Fibroblast of lung (primary cell): ENCODE measurements around the gene CPLANE2. TPM values are rescaled to one million over a fixed set of nuclear protein-coding genes. Genes with fewer than 3 reads are reported as not detected.
A peak's percentile ranks its signal among the peaks of the same experiment; 100 is the strongest.

Experiments
- DNase-seq, 2 donors: peaks; one replicate each; pipeline versions ENCODE4 v3.0.0 to v3.0.0-alpha.2; 2010; ENCODE audit warnings: low read depth in 2 of 2
- H2AFZ ChIP-seq: 2 replicates; pipeline ENCODE4 v1.5.1; 2012; ENCODE audit warnings: low read length, control low read depth, inconsistent platforms
- H3K27ac ChIP-seq: 2 replicates; pipeline ENCODE4 v1.5.1; 2011; ENCODE audit warnings: low read length, control low read depth; ENCODE audit not compliant: insufficient read depth
- H3K27me3 ChIP-seq: 2 replicates; pipeline ENCODE4 v1.5.1; 2011; ENCODE audit warnings: mild to moderate bottlenecking, low read length; ENCODE audit not compliant: control insufficient read depth, insufficient read depth
- H3K36me3 ChIP-seq: 2 replicates; pipeline ENCODE4 v1.5.1; 2011; ENCODE audit warnings: low read length; ENCODE audit not compliant: control insufficient read depth, insufficient read depth
- H3K4me1 ChIP-seq: 2 replicates; pipeline ENCODE4 v1.5.1; 2011; ENCODE audit warnings: low read length; ENCODE audit not compliant: control insufficient read depth, insufficient read depth; ENCODE audit errors: extremely low read depth
- H3K4me2 ChIP-seq: 2 replicates; pipeline ENCODE4 v1.5.1; 2011; ENCODE audit warnings: low read length, control low read depth; ENCODE audit not compliant: insufficient read depth; ENCODE audit errors: extremely low read depth
- H3K4me3 ChIP-seq, 4 experiments: fragments of 200-600 bp in 1 of 4; sonication (generic) in 1 of 4; replicated peaks in 1 of 4; 2 replicates each; pipeline ENCODE4 v1.5.1; 2011 to 2016; ENCODE audit warnings: low read length in 4 of 4, low read depth in 3 of 4, mild to moderate bottlenecking in 3 of 4, control low read depth in 2 of 4, inconsistent platforms in 1 of 4, mixed read lengths in 1 of 4; ENCODE audit not compliant: insufficient read depth in 1 of 4; ENCODE audit errors: control extremely low read depth in 1 of 4
- H3K79me2 ChIP-seq: 2 replicates; pipeline ENCODE4 v1.5.1; 2012; ENCODE audit warnings: mild to moderate bottlenecking, low read length, inconsistent platforms; ENCODE audit not compliant: control insufficient read depth, insufficient read depth
- H3K9ac ChIP-seq: 2 replicates; pipeline ENCODE4 v1.5.1; 2011; ENCODE audit warnings: mild to moderate bottlenecking, low read length, control low read depth; ENCODE audit not compliant: insufficient read depth
- H3K9me3 ChIP-seq: 2 replicates; pipeline ENCODE4 v1.5.1; 2012; ENCODE audit warnings: low read depth, low read length; ENCODE audit not compliant: control insufficient read depth, insufficient read depth
- H4K20me1 ChIP-seq: 2 replicates; pipeline ENCODE4 v1.5.1; 2011; ENCODE audit warnings: low read length; ENCODE audit not compliant: control insufficient read depth, insufficient read depth; ENCODE audit errors: extremely low read depth
- EZH2 ChIP-seq: IDR thresholded peaks from 2 replicates; pipeline ENCODE4 v1.5.1; 2012; ENCODE audit warnings: low read length, control low read depth, mild to moderate bottlenecking; ENCODE audit errors: missing control alignments
- polyA plus RNA-seq, 2 donors: library from polyadenylated mRNA; depleted of rRNA in 1 of 2; stranded (reverse) in 1 of 2; unstranded in 1 of 2; fragments of >200 nt; gene quantifications; 2 replicates each; pipeline ENCODE4 v1.2.1, GENCODE V29; 2011 to 2012; ENCODE audit warnings: missing spikeins in 1 of 2
- total RNA-seq: library from RNA; depleted of rRNA; stranded (reverse); fragments of >200 nt; gene quantifications from 2 replicates; pipeline ENCODE4 v1.2.1, GENCODE V29; 2014
- TF ChIP-seq, protein P1 (sequence below), 2 donors: IDR thresholded peaks in 1 of 2; conservative IDR thresholded peaks in 1 of 2; 1 replicate in 1 of 2; 2 replicates in 1 of 2; pipeline ENCODE4 v1.5.1; 2011 to 2012; ENCODE audit warnings: low read length in 2 of 2, control low read depth in 1 of 2, inconsistent platforms in 1 of 2, low read depth in 1 of 2, mild to moderate bottlenecking in 1 of 2

CPLANE2 gene
- total and polyA plus RNA-seq, 2 donors (not counting 1 experiment from before 2014, with no cell fraction given): 4.0 to 19.2 TPM

- Histone ChIP-seq H4K20me1 (no peaks in the 10 kb centered on the region), H3K79me2 (no peaks in the 10 kb centered on the region), H3K9me3 (no peaks in the 10 kb centered on the region), H3K4me2 (no peak overlapping the region), H3K4me3 (no peak overlapping the region), H3K27me3 (peaks cover 20% of the 10 kb centered on the region), H2AFZ (no peak overlapping the region), H3K36me3 (no peaks in the 10 kb centered on the region), H3K4me1 (no peaks in the 10 kb centered on the region), H3K27ac (no peak overlapping the region), H3K9ac (no peak overlapping the region)
- no peak for TF ChIP-seq EZH2
- TF ChIP-seq, protein P1, sequence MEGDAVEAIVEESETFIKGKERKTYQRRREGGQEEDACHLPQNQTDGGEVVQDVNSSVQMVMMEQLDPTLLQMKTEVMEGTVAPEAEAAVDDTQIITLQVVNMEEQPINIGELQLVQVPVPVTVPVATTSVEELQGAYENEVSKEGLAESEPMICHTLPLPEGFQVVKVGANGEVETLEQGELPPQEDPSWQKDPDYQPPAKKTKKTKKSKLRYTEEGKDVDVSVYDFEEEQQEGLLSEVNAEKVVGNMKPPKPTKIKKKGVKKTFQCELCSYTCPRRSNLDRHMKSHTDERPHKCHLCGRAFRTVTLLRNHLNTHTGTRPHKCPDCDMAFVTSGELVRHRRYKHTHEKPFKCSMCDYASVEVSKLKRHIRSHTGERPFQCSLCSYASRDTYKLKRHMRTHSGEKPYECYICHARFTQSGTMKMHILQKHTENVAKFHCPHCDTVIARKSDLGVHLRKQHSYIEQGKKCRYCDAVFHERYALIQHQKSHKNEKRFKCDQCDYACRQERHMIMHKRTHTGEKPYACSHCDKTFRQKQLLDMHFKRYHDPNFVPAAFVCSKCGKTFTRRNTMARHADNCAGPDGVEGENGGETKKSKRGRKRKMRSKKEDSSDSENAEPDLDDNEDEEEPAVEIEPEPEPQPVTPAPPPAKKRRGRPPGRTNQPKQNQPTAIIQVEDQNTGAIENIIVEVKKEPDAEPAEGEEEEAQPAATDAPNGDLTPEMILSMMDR (conservative IDR thresholded peaks at IDR 0.05 in 1 of 2, IDR thresholded peaks at IDR 0.05 in 1 of 2; ENCODE audit: low read depth in 1 of 2, low read length in 2 of 2): no peak
- no peak for DNase-seq
These were observed 6.2 kb downstream of the CPLANE2 start for GRCh38 chr1:16230744-16231143.

GRCh38 chr1:16229976-16230740, 6.8 kb downstream of the CPLANE2 start:
- H3K4me2 ChIP-seq: no peak overlapping the region
- no peaks in the 10 kb centered on the region for H3K36me3 ChIP-seq
- DNase-seq: no peak
- TF ChIP-seq EZH2: no peak
- TF ChIP-seq, protein P1 (conservative IDR thresholded peaks at IDR 0.05 in 1 of 2, IDR thresholded peaks at IDR 0.05 in 1 of 2; ENCODE audit: low read depth in 1 of 2, low read length in 2 of 2): no peak
- H3K9me3 ChIP-seq: no peaks in the 10 kb centered on the region
- H3K9ac ChIP-seq: no peak overlapping the region
- H3K4me3 ChIP-seq: no peak overlapping the region
- no peak overlapping the region for H3K27ac ChIP-seq
- H4K20me1 ChIP-seq: no peaks in the 10 kb centered on the region
- no peak overlapping the region for H2AFZ ChIP-seq
- H3K4me1 ChIP-seq: no peaks in the 10 kb centered on the region
- no peaks in the 10 kb centered on the region for H3K79me2 ChIP-seq
- H3K27me3 ChIP-seq: peaks cover 23% of the 10 kb centered on the region

GRCh38 chr1:16226490-16227179, 10.3 kb downstream of the CPLANE2 start:
- H2AFZ ChIP-seq: no peak overlapping the region

More at GRCh38 chr1:16226490-16227179, 10.3 kb downstream of the CPLANE2 start:
- H3K9ac ChIP-seq: no peak overlapping the region
- no peaks in the 10 kb centered on the region for H4K20me1 ChIP-seq
- H3K27ac ChIP-seq: no peak overlapping the region
- no peaks in the 10 kb centered on the region for H3K79me2 ChIP-seq
- no peak for TF ChIP-seq EZH2
- H3K4me3 ChIP-seq: peak overlapping the region in 1 of 4 experiments; percentile 17
- no peaks in the 10 kb centered on the region for H3K36me3 ChIP-seq
- H3K9me3 ChIP-seq: no peaks in the 10 kb centered on the region
- H3K4me2 ChIP-seq: peak overlapping the region; percentile 2
- peaks cover 27% of the 10 kb centered on the region for H3K27me3 ChIP-seq
- H3K4me1 ChIP-seq: no peaks in the 10 kb centered on the region
- no peak for DNase-seq
